NB4 (cell line): Measurements from ENCODE around the gene CHCHD3.

Experiments used
- POLR2A ChIP-seq: IDR thresholded peaks from 2 replicates; pipeline ENCODE4 v1.6.1; 2011; ENCODE audit warnings: mild to moderate bottlenecking; ENCODE audit not compliant: insufficient read length; ENCODE audit errors: extremely low read depth
- TF ChIP-seq, protein P1 (sequence below): IDR thresholded peaks from one replicate; pipeline ENCODE4 v1.5.1; 2012; ENCODE audit warnings: low read depth, low read length

DNA sequence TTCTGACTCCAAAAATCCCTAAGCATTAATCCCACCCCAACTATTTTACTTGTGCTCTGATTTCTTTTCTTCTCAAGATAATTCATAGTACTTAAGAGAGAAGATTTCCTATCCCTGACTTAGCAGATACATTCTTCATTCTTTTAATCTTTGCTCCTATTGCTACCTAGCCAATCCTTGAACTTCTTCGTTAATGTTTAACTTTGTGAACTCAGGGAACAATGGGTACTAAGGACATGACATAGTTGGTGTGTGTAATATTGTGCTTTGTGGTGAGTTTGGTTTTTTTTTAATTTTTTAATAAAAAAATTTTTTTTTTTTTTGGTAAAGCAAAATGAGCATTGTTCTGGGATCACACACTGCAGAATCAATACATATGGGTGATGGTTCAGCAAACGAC, 166.2 kb downstream of the CHCHD3 start:
- no peak for TF ChIP-seq POLR2A
- TF ChIP-seq, protein P1, sequence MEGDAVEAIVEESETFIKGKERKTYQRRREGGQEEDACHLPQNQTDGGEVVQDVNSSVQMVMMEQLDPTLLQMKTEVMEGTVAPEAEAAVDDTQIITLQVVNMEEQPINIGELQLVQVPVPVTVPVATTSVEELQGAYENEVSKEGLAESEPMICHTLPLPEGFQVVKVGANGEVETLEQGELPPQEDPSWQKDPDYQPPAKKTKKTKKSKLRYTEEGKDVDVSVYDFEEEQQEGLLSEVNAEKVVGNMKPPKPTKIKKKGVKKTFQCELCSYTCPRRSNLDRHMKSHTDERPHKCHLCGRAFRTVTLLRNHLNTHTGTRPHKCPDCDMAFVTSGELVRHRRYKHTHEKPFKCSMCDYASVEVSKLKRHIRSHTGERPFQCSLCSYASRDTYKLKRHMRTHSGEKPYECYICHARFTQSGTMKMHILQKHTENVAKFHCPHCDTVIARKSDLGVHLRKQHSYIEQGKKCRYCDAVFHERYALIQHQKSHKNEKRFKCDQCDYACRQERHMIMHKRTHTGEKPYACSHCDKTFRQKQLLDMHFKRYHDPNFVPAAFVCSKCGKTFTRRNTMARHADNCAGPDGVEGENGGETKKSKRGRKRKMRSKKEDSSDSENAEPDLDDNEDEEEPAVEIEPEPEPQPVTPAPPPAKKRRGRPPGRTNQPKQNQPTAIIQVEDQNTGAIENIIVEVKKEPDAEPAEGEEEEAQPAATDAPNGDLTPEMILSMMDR, result no peak
